Cardiac muscle cell (in vitro differentiated cells and primary cell): Measurements from ENCODE around the gene TMEM132C. TPM values are rescaled to one million over a fixed set of nuclear protein-coding genes. Genes with fewer than 3 reads are reported as not detected.

Source experiments
- DNase-seq, 2 donors: peaks; one replicate each; pipeline versions ENCODE4 v3.0.0 to v3.0.0-alpha.2; 2010 to 2017; ENCODE audit warnings: low read depth in 1 of 2, low spot score in 1 of 2
- H3K27ac ChIP-seq: fragments of 200-600 bp; sonication (generic); 2 replicates; pipeline ENCODE4 v1.5.1; 2016
- H3K27me3 ChIP-seq: fragments of 200-600 bp; sonication (generic); 2 replicates; pipeline ENCODE4 v1.6.0; 2016; ENCODE audit warnings: control low read depth
- H3K36me3 ChIP-seq: fragments of 200-600 bp; sonication (generic); 2 replicates; pipeline ENCODE4 v1.5.1; 2016; ENCODE audit warnings: control low read depth
- H3K4me1 ChIP-seq: fragments of 200-600 bp; sonication (generic); 2 replicates; pipeline ENCODE4 v1.8.1; 2017; ENCODE audit warnings: low read depth, mild to moderate bottlenecking, mixed run types
- H3K4me3 ChIP-seq: fragments of 200-600 bp; sonication (generic); 2 replicates; pipeline ENCODE4 v1.5.1; 2016; ENCODE audit warnings: mild to moderate bottlenecking
- H3K9me3 ChIP-seq: fragments of 200-600 bp; sonication (generic); 2 replicates; pipeline ENCODE4 v1.5.1; 2017; ENCODE audit warnings: low read depth, mild to moderate bottlenecking, control low read depth
- polyA plus RNA-seq: library from polyadenylated mRNA; unstranded; fragments of >200 nt; fragmentation: Nextera tagmentation; extraction: Ambion mirVana; gene quantifications from 2 replicates; pipeline ENCODE4 v1.2.1, GENCODE V29; 2016
- total RNA-seq: library from RNA; depleted of rRNA; stranded (reverse); fragments of >200 nt; gene quantifications from 2 replicates; pipeline ENCODE4 v1.2.3, GENCODE V29; 2016
- TF ChIP-seq, protein P1 (sequence below): IDR thresholded peaks from 2 replicates; pipeline ENCODE4 v1.5.1; 2012; ENCODE audit warnings: low read depth, mild to moderate bottlenecking, low read length

Gene TMEM132C
- total and polyA plus RNA-seq, 2 experiments from 2014 or later = 1.8 to 2.5 TPM

DNA sequence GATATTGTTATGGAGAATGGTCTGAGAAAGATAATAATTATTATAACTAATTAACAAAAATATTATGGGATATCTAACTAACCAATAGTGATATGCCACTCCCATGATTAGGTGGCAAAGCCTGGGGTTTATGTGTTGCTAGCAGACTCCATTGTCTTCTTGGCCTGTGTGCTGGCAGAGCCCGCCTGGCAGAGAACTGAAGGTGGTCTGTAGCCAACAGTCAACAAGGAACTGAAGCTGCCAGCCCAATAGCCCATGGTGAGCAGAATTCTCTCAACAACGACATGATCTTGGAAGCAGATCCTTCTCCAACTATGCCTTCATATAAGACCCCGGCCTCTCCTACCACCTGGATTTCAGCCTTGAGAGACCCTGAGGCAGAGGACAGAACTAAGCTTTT, 298.0 kb downstream of the TMEM132C start:
- H3K27ac ChIP-seq = no peak overlapping the region
- no peaks in the 10 kb centered on the region for H3K9me3 ChIP-seq
- no peaks in the 10 kb centered on the region for H3K36me3 ChIP-seq
- peaks cover 2% of the 10 kb centered on the region for H3K27me3 ChIP-seq
- TF ChIP-seq, protein P1, sequence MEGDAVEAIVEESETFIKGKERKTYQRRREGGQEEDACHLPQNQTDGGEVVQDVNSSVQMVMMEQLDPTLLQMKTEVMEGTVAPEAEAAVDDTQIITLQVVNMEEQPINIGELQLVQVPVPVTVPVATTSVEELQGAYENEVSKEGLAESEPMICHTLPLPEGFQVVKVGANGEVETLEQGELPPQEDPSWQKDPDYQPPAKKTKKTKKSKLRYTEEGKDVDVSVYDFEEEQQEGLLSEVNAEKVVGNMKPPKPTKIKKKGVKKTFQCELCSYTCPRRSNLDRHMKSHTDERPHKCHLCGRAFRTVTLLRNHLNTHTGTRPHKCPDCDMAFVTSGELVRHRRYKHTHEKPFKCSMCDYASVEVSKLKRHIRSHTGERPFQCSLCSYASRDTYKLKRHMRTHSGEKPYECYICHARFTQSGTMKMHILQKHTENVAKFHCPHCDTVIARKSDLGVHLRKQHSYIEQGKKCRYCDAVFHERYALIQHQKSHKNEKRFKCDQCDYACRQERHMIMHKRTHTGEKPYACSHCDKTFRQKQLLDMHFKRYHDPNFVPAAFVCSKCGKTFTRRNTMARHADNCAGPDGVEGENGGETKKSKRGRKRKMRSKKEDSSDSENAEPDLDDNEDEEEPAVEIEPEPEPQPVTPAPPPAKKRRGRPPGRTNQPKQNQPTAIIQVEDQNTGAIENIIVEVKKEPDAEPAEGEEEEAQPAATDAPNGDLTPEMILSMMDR = no peak
- no peaks in the 10 kb centered on the region for H3K4me1 ChIP-seq
- H3K4me3 ChIP-seq = no peak overlapping the region
- DNase-seq = no peak

DNA sequence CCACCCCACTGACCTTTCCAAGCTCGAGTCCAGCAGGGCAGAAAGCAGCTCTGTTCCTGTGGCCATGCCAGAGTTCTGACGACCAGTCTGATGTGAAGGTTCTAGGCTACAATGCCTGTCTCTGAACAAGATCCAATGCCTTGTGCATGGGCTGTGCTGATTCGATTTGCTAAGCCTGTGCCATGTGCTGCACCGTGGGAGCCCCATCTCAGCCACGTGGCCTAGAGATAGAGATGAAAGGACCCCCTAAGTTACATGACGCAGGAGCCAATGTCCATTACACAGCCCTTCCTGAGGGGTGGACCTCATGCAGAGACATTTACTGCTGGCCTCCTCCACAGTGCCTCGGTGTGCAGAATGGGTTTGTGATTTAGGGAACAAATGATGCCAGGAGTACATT, 300.8 kb downstream of the TMEM132C start:
- Histone ChIP-seq H3K27ac (no peak overlapping the region), H3K9me3 (no peaks in the 10 kb centered on the region), H3K27me3 (no peaks in the 10 kb centered on the region), H3K4me1 (no peaks in the 10 kb centered on the region), H3K36me3 (no peaks in the 10 kb centered on the region), H3K4me3 (no peak overlapping the region)
- DNase-seq = no peak
- TF ChIP-seq, protein P1 = no peak

- Histone ChIP-seq H3K4me1 (no peaks in the 10 kb centered on the region), H3K36me3 (no peaks in the 10 kb centered on the region), H3K9me3 (no peaks in the 10 kb centered on the region), H3K27ac (no peak overlapping the region), H3K27me3 (no peaks in the 10 kb centered on the region), H3K4me3 (no peak overlapping the region)
- TF ChIP-seq, protein P1 = no peak
- DNase-seq = no peak
Measured at GRCh38 chr12:128570191-128571065, 303.5 kb downstream of the TMEM132C start.

- Histone ChIP-seq H3K27me3 (no peaks in the 10 kb centered on the region), H3K27ac (no peak overlapping the region), H3K9me3 (no peaks in the 10 kb centered on the region), H3K4me1 (no peaks in the 10 kb centered on the region), H3K4me3 (no peak overlapping the region), H3K36me3 (no peaks in the 10 kb centered on the region)
- TF ChIP-seq, protein P1 = no peak
- DNase-seq = no peak
Measured at GRCh38 chr12:128571906-128572810, 305.2 kb downstream of the TMEM132C start.

DNA sequence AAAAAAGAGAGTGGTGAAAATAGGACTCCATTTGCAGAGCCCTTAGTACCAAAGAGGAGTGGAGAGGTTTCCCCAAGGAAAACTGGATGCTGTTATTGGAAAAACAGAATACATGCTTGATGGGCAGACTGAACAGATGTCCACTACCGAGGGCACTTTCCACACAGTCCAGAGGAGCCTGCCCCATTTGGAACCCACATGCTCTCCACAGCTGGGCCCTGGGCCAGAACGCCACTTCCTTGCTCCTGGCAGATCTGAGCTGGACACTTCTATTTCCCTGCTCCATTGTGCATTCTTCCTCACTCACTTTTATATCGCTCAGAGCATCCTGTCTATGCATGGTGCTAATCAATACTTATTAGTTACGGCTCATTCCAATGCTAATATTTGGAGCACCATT, 306.9 kb downstream of the TMEM132C start:
- Histone ChIP-seq H3K4me3 (no peak overlapping the region), H3K9me3 (no peaks in the 10 kb centered on the region), H3K36me3 (no peaks in the 10 kb centered on the region), H3K27ac (no peak overlapping the region), H3K4me1 (no peaks in the 10 kb centered on the region), H3K27me3 (no peaks in the 10 kb centered on the region)
- DNase-seq = no peak
- TF ChIP-seq, protein P1 = no peak
